Testis (tissue), 3 donors: Measurements from ENCODE around the gene PTGDS. TPM values are rescaled to one million over a fixed set of nuclear protein-coding genes. Genes with fewer than 3 reads are reported as not detected.

Source experiments
- DNase-seq: peaks from one replicate; pipeline ENCODE4 v3.0.0-alpha.2; 2019
- H3K27ac ChIP-seq, 2 donors: fragments of 200-600 bp; sonication (generic); one replicate each; pipeline ENCODE4 v1.5.1; 2019
- H3K27me3 ChIP-seq: fragments of 200-600 bp; sonication (generic); one replicate; pipeline ENCODE4 v1.5.1; 2019
- H3K36me3 ChIP-seq: fragments of 200-600 bp; sonication (generic); one replicate; pipeline ENCODE4 v1.5.1; 2017; ENCODE audit warnings: low read depth; ENCODE audit errors: missing control alignments
- H3K4me1 ChIP-seq: fragments of 200-600 bp; sonication (generic); one replicate; pipeline ENCODE4 v1.5.1; 2019
- H3K4me3 ChIP-seq, 2 donors: fragments of 200-600 bp; sonication (generic); one replicate each; pipeline ENCODE4 v1.5.1; 2017 to 2019
- H3K9me3 ChIP-seq: fragments of 200-600 bp; sonication (generic); one replicate; pipeline ENCODE4 v1.5.1; 2017
- CTCF ChIP-seq, 3 experiments: fragments of 450-650 bp in 2 of 3; fragments of 200-600 bp in 1 of 3; sonication (generic) in 1 of 3; IDR thresholded peaks; one replicate each; pipeline ENCODE4 v1.5.1; 2016 to 2019; ENCODE audit warnings: antibody characterized with exemption in 3 of 3, mild to moderate bottlenecking in 2 of 3, moderate library complexity in 1 of 3
- POLR2A ChIP-seq: fragments of 450-650 bp; IDR thresholded peaks from one replicate; pipeline ENCODE4 v1.6.1; 2017; ENCODE audit warnings: antibody characterized with exemption, mild to moderate bottlenecking, moderate library complexity
- whole genome bisulfite sequencing, 2 donors: methylation state at CpG; one replicate each; pipeline ENCODE4 v1.1.5; 2018; 5-methylcytosine and 5-hydroxymethylcytosine counted together
- intact Hi-C: fragments of 100-400 bp; cut with DNase I; formaldehyde crosslinking; loops from one replicate; pipeline ENCODE4 v1.15.1; 2023; ENCODE audit warnings: low total_unique reads
- polyA plus RNA-seq: library from polyadenylated mRNA; stranded (reverse); fragments of 350-450 nt; fragmentation: Illumina TruSeq; extraction: RNeasy Lipid Tissue Mini Kit (QIAGEN cat#74804); gene quantifications from one replicate; pipeline ENCODE4 v1.2.3, GENCODE V29; 2014; ENCODE audit warnings: low read depth, low replicate concordance; ENCODE audit not compliant: insufficient read depth
- total RNA-seq, 2 donors: library from RNA; depleted of rRNA; stranded (reverse); fragments of >200 nt; gene quantifications; one replicate each; pipeline ENCODE4 v1.2.3, GENCODE V29; 2016

Gene PTGDS
- total and polyA plus RNA-seq, 3 donors from 2014 or later: 4,976 to 5,948 (median 5,554) TPM

DNA sequence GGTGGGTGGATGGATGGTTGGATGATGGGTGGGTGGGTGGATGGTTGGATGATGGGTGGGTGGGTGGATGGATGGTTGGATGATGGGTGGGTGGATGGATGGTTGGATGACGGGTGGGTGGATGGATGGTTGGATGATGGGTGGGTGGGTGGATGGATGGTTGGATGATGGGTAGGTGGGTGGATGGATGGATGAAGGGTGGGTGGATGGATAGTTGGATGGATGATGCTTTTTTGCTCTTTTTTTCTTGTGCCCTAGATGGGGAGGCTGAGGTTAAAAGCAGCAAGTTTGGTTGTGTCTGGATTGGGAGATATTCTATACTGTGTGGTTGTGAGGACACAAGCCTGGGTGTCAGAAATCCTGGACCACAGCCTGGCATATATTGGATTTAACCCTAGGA, 19.8 kb upstream of the PTGDS start:
- DNase-seq: no peak
- Histone ChIP-seq H3K9me3 (no peaks in the 10 kb centered on the region), H3K36me3 (no peaks in the 10 kb centered on the region), H3K4me1 (peaks cover 38% of the 10 kb centered on the region), H3K27ac (no peak overlapping the region), H3K27me3 (no peaks in the 10 kb centered on the region), H3K4me3 (no peak overlapping the region)
- WGBS, 2 donors: 96 to 100% methylated on average over 1 of the region's 1 CpG
- no peak for TF ChIP-seq POLR2A
- TF ChIP-seq CTCF (IDR thresholded peaks at IDR 0.05): no peak
- intact Hi-C loops: no loop called here

GRCh38 chr9:136957901-136958300, 19.4 kb upstream of the PTGDS start:
- intact Hi-C loops: no loop called here
- Histone ChIP-seq H3K4me1 (peaks cover 38% of the 10 kb centered on the region), H3K4me3 (no peak overlapping the region), H3K9me3 (no peaks in the 10 kb centered on the region), H3K36me3 (no peaks in the 10 kb centered on the region), H3K27ac (no peak overlapping the region), H3K27me3 (no peaks in the 10 kb centered on the region)
- WGBS, 2 donors: 93 to 96% methylated on average over 5 to 6 of the region's 6 CpGs
- no peak for DNase-seq
- TF ChIP-seq POLR2A (no peak), CTCF (IDR thresholded peaks at IDR 0.05) (no peak)

DNA sequence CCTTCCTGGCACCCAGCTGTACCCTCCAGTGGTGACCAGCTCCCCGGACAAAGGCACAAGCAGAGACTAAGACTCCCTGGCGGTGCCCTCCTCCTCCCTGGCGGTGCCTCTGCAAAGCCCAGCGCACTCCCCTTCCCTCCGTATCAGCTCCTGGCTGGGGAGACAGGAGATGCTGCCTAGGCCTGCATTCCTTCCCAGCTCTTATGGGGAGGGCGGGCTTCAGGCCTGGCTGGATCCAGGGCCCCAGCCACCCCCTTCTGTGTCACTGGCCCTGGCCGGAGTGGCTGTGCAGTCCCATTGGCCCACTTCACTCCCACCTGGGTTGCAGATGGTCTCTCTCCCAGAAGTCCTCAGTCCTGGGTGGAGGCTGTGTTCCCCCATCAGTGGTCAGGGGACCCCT, 18.8 kb upstream of the PTGDS start:
- Histone ChIP-seq H3K9me3 (no peaks in the 10 kb centered on the region), H3K36me3 (no peaks in the 10 kb centered on the region), H3K4me3 (no peak overlapping the region), H3K4me1 (peaks cover 42% of the 10 kb centered on the region), H3K27ac (peak overlapping the region in 1 of 2 donors; percentile 77), H3K27me3 (no peaks in the 10 kb centered on the region)
- intact Hi-C loops: no loop called here
- TF ChIP-seq POLR2A (no peak), CTCF (IDR thresholded peaks at IDR 0.05) (no peak)
- no peak for DNase-seq
- WGBS, 2 donors: 86 to 87% methylated on average over 5 to 7 of the region's 7 CpGs

DNA sequence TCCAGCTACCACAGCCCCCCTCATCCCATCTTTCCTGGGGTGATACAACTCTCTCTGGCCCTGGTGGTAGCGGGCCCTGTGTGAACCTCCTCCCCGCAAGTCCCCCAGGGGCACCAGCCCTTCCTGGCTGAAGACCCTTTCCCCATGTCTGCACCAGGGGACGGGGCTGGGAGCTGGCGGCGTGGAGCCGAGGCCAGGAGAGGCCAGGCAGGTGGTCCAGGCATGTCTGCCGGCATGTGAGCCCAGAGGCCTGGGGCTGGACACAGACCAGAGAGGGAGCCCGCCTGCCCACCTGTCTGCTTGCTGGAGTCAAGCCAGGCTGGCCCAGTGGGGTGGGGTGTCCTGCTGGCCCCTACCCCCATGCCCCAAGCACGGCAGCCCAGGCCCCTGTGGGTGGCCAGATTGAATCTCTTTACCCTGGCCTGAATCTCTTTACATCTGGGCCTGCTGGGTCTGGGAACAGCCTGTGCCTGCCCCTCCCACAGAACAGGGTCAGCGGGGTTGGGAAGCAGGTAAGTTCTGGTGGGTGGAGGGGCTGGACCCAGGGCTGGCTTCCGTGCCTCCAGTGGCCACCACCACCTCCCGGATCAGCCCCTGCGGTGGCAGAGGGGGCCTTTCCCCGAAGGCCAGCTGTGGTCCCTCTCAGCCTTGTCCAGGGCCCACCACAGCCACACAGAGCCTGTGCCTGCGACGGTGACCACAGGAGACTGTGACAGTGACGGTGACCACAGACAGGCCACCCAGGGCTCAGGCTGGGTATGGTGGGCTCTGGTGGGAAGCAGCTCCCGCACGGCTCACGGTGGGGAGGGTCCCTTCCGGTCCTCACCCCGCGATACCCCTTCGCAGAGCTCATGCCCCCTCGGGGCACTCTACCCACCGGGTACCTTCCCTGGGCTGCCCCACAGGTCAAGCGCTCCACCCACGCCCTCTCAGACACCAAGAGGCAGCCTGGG, 18.1 kb upstream of the PTGDS start:
- Histone ChIP-seq H3K4me3 (no peak overlapping the region), H3K27me3 (no peaks in the 10 kb centered on the region), H3K27ac (peak overlapping the region; percentile 65 to 77), H3K36me3 (no peaks in the 10 kb centered on the region), H3K4me1 (peaks cover 49% of the 10 kb centered on the region), H3K9me3 (no peaks in the 10 kb centered on the region)
- TF ChIP-seq POLR2A (no peak), CTCF (IDR thresholded peaks at IDR 0.05) (no peak)
- WGBS, 2 donors: 78% methylated on average over 27 of the region's 28 CpGs; no CpG with 5 or more reads in 1 of the 2 donors
- intact Hi-C loops: no loop called here
- DNase-seq: no peak
